ENCODE data around the gene MATN1.

The MATN1 gene

DNA sequence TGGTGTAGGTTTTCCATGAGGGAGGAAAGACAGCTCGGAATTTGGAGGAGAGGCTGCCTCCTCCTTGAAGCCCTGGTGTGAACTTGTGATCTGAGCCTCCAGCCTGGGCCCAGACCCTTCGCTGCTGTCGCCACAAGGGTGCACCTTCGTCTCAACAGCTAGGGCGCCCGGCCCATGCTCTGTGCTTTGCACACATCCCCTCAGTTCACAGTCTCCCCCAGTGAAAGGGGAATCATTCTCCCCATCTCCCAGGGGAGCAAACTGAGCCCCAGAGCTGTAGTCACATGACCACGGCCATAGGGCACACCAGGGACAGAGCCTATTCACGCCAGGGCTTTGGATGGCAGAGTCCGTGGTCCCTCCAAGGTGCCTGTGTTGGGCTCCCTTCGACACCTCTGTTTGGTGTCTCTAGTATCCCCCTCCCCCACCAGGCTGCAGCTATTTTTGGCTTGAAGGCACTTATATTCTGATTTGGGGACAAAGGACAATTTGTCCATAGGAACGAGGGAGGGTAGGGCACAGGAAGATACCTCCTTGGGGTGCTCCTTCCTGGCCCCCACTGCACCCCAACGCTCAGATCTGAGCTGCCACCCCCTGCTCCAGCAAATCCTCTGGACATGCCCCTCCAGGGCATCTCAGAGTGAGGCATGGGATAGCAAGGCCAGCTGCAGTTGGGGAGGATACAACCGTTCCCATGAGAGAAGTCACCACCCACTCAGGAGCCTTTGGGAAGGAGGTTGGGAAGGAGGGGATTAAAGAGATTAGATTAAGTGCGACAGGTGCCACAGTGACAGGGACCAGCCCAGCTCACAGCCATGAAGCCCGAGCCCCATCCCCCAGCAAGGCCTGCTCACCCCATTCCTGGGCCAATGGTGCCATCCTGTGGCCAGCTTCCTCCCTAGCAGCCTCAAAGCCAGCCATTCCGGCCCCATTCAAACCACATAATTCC is 15.7 kb downstream of the MATN1 start:
- TF ChIP-seq CTCF (IDR thresholded peaks at IDR 0.05; ENCODE audit: low read depth, low read length, missing control alignments): peak; percentile 82
- DNase-seq (ENCODE audit: low read depth): peak; percentile 23
- in situ Hi-C loops (cut with HindIII; ENCODE audit: low sequenced_read_pairs): no loop called here
- H3K4me3 ChIP-seq (ENCODE audit: low read depth, low read length): no peak overlapping the region

- no peak for TF ChIP-seq CTCF (IDR thresholded peaks at IDR 0.05; ENCODE audit: low read depth, low read length, missing control alignments)
- DNase-seq (ENCODE audit: low read depth): no peak
- no peak overlapping the region for H3K4me3 ChIP-seq (ENCODE audit: low read depth, low read length)
- in situ Hi-C loops (cut with HindIII; ENCODE audit: low sequenced_read_pairs): no loop called here
Observed at GRCh38 chr1:30706528-30706927, 16.9 kb downstream of the MATN1 start.

DNA sequence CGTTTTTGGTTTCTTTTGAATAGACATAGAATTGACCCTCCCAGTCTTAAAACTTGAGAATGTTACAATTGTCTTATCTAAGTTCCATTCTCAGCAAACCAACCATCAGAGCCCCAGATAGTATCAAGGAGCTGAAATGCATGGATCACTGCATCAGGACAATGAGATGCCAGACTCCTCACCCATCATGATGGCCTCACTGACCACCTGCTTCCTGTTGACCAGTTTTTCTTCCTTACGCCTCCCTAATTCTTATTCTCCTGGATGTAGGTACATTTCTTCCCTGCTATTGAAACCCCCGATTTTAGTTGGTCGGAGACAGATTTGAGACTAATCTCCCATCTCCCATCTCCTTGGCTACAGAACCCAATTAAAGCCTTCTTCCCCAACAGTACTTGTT is 17.7 kb downstream of the MATN1 start:
- in situ Hi-C loops (cut with HindIII; ENCODE audit: low sequenced_read_pairs): no loop called here
- DNase-seq (ENCODE audit: low read depth): no peak
- no peak for TF ChIP-seq CTCF (IDR thresholded peaks at IDR 0.05; ENCODE audit: low read depth, low read length, missing control alignments)

DNA sequence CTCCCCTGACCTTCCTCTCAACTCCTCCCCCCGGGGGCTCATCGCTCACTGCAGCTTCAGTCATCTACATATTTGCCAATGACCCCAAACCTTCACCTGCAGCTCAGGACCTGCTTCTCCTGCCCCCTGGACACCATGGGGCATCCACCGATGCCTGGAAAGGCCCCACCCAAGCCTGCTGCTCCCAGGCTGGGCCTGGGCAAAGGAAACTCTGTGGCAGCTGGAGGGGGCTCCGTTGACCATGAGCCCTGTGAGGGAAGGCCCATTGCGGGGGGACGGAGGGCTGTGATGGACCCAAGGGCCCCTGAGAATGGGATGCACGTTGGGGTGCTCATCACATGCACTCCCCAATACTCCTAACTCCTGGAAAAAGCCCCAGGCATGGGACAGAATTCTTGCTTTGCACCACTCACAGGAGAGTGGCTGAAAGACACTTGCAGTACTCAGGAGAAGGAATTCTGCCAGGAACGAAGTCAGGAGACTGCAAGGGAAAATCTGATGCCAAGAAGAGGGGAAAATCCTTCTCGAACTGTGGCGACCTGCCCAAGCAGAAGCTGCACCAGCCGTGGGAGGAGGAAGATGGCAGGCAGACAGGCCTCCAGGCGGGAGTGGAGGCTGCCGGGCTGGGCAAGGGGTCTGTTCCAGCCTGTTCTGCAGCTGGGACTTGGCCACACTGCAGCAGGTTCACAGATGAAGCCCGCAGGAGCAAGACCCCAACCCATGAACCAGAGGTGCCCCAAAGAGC is 18.4 kb downstream of the MATN1 start:
- TF ChIP-seq CTCF (IDR thresholded peaks at IDR 0.05; ENCODE audit: low read depth, low read length, missing control alignments): no peak
- in situ Hi-C loops (cut with HindIII; ENCODE audit: low sequenced_read_pairs): no loop called here
- H3K4me3 ChIP-seq (ENCODE audit: low read depth, low read length): no peak overlapping the region
- DNase-seq (ENCODE audit: low read depth): no peak

More for the DNA sequence above, 17.7 kb downstream of the MATN1 start:
- H3K4me3 ChIP-seq (ENCODE audit: low read depth, low read length): no peak overlapping the region

DNA sequence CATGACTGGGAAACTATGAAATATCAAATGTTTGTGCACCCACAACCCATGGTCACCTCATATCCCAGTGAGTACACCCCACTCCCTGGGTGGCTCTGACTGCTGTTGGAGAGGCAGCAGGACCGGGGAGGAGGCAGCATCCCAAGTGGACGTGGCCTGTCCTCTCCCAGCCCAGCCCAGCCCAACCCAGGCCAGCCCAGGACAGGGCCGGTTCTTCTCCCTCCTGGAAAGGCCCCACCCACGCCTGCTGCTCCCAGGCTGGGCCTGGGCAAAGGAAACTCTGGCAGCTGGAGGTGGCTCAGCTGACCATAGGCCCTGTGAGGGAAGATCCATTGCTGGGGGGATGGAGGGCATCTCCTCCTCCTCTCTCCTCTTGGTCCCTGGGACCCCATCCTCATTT is 19.1 kb downstream of the MATN1 start:
- TF ChIP-seq CTCF (IDR thresholded peaks at IDR 0.05; ENCODE audit: low read depth, low read length, missing control alignments): no peak
- in situ Hi-C loops (cut with HindIII; ENCODE audit: low sequenced_read_pairs): no loop called here
- no peak for DNase-seq (ENCODE audit: low read depth)
- no peak overlapping the region for H3K4me3 ChIP-seq (ENCODE audit: low read depth, low read length)

- no peak for TF ChIP-seq CTCF (IDR thresholded peaks at IDR 0.05; ENCODE audit: low read depth, low read length, missing control alignments)
- H3K4me3 ChIP-seq (ENCODE audit: low read depth, low read length): no peak overlapping the region
- no peak for DNase-seq (ENCODE audit: low read depth)
- in situ Hi-C loops (cut with HindIII; ENCODE audit: low sequenced_read_pairs): no loop called here
Observed at GRCh38 chr1:30702823-30703222, 20.6 kb downstream of the MATN1 start.

All from astrocyte of the cerebellum (primary cell).